Activated CD8-positive, alpha-beta T cell treated with anti-CD3 and anti-CD28 coated beads, Interleukin-2, amount 10 ng/mL, durations not matched to agents 7 days and 5 days (primary cell): ENCODE data around the gene PEX5L. TPM values are rescaled to one million over a fixed set of nuclear protein-coding genes. Genes with fewer than 3 reads are reported as not detected.

ENCODE experiments used
- ATAC-seq: fragments of 150-1000 bp; cut with Tn5 transposase; one replicate; pipeline ENCODE4 v1.10.0; 2021; ENCODE audit warnings: moderate library complexity
- CTCF ChIA-PET: fragments of 350-600 bp; sonication (Branson Sonifier 250); formaldehyde crosslinking; loops from one replicate; lab custom pipeline; 2021; ENCODE audit warnings: antibody characterized with exemption; lab: Charles Lee
- POLR2A ChIA-PET: fragments of 350-600 bp; sonication (Branson Sonifier 250); formaldehyde crosslinking; loops from one replicate; lab custom pipeline; 2021; ENCODE audit warnings: antibody characterized with exemption; lab: Charles Lee
- DNase-seq: peaks from one replicate; pipeline ENCODE4 v3.0.0-alpha.2; 2020
- H3K27ac Mint-ChIP-seq: one replicate; pipeline ENCODE4 v1.8.0; 2021; ENCODE audit warnings: mild to moderate bottlenecking, mixed read lengths
- H3K27me3 Mint-ChIP-seq: one replicate; pipeline ENCODE4 v1.8.0; 2021; ENCODE audit warnings: low read depth, mixed read lengths
- H3K36me3 Mint-ChIP-seq: one replicate; pipeline ENCODE4 v1.8.0; 2021; ENCODE audit warnings: low read depth, mixed read lengths
- H3K4me1 Mint-ChIP-seq: one replicate; pipeline ENCODE4 v1.8.0; 2021; ENCODE audit warnings: low read depth, mixed read lengths
- H3K4me3 Mint-ChIP-seq: one replicate; pipeline ENCODE4 v1.8.0; 2021; ENCODE audit warnings: mild to moderate bottlenecking, mixed read lengths
- H3K9me3 Mint-ChIP-seq: one replicate; pipeline ENCODE4 v1.8.0; 2022; ENCODE audit warnings: mixed read lengths; ENCODE audit not compliant: insufficient read depth
- total RNA-seq, 2 experiments: library from RNA; stranded (reverse); gene quantifications; one replicate each; pipeline ENCODE4 v1.2.3, GENCODE V29; 2021

The PEX5L gene
- total RNA-seq, 2 experiments from 2014 or later: not detected

DNA sequence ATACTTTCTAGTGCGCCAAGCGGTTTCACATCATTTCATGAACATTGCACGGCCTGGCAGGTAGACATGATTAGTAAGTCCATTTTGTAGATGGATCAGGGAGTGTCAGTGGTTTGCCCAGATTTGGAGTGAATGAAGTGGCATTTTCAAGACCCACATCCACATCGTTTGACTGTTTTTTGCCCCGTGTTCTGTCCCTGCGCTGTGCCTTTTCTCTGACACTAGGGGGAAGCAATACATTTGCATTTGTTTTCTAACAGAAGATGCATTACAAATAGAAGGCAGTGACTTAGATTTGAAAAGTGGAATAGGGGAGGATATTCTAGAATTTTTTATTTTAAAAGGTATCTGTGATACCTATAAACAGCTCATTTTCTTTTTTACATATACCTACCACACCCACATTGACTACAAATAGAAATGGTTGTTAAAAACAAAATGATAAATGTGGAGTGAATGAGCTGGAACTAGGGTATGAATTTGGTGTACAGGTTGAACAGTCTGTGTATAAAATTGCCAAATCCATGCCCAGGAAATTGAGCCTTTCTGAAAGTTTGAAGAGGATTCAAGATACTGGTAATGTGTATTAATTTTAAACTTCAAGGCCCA, 285.9 kb downstream of the PEX5L start:
- Mint-ChIP-seq H3K4me3 (no peak overlapping the region), H3K36me3 (no peaks in the 10 kb centered on the region), H3K27ac (no peak overlapping the region), H3K27me3 (no peaks in the 10 kb centered on the region), H3K9me3 (no peaks in the 10 kb centered on the region), H3K4me1 (no peaks in the 10 kb centered on the region)
- ATAC-seq (no peak), DNase-seq (peak; percentile 25)
- CTCF ChIA-PET: interaction anchor here (0.7 to 1.5 kb wide), 3 partner anchors 10 to 32 kb away, joined by 3 to 4 read pairs (median 3); no protein-coding TSS in a partner anchor
- POLR2A ChIA-PET: no interaction called here

DNA sequence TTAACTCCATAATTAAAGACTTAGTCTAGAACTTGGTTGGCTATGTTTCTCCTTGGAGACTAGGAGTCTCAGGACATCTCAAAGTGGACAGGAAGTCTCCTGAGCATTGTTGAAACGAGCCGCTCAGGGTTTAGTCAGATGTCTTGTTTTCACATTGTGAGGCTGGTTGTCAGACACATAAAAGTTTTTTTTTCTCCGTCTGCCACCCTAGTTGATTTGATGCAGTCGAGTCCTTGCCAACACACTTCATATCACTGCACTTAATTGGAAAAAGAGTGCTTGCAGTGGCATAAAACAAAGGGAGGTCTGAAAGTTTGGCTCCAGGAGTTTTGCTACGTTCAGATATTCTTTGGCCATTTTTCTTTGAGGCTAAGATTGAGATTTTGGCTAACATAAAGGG, 291.0 kb downstream of the PEX5L start:
- DNase-seq (no peak), ATAC-seq (no peak)
- POLR2A ChIA-PET: no interaction called here
- H3K27ac Mint-ChIP-seq: no peak overlapping the region
- H3K9me3 Mint-ChIP-seq: no peaks in the 10 kb centered on the region
- no peaks in the 10 kb centered on the region for H3K27me3 Mint-ChIP-seq
- CTCF ChIA-PET: no interaction called here
- H3K4me3 Mint-ChIP-seq: no peak overlapping the region
- H3K36me3 Mint-ChIP-seq: peaks cover 11% of the 10 kb centered on the region
- peaks cover 13% of the 10 kb centered on the region for H3K4me1 Mint-ChIP-seq

DNA sequence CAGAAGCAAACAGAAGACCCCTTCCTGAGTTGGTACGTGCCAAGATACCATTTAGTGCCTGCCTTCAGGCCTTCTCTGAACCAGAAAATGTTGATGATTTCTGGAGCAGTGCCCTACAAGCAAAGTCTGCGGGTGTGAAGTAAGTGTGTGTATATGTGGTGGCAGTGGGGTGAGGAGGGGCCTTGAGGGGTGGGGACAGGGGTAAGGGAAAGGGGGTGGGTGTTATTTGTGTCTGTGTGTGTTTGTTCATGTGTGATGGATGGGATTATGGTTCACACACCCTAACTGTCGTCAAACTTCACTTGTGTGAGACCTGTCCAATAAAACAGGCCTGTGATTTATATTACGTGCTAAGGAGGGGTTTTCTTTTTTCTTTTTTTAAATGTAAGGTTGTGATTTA, 291.7 kb downstream of the PEX5L start:
- no peak for ATAC-seq
- peaks cover 13% of the 10 kb centered on the region for H3K4me1 Mint-ChIP-seq
- H3K9me3 Mint-ChIP-seq: no peaks in the 10 kb centered on the region
- no peak overlapping the region for H3K4me3 Mint-ChIP-seq
- H3K27me3 Mint-ChIP-seq: no peaks in the 10 kb centered on the region
- H3K36me3 Mint-ChIP-seq: peaks cover 11% of the 10 kb centered on the region
- no peak for DNase-seq
- no peak overlapping the region for H3K27ac Mint-ChIP-seq
- POLR2A ChIA-PET: no interaction called here
- CTCF ChIA-PET: no interaction called here
